ENCODE data around the gene DSEL. TPM values are rescaled to one million over a fixed set of nuclear protein-coding genes. Genes with fewer than 3 reads are reported as not detected.

The DSEL gene
- total and polyA plus RNA-seq, 2 of the 8 experiments (the other 6 are each of a cell fraction or from before 2014, with no cell fraction given) = 3.0 to 22.8 TPM

GRCh38 chr18:67545681-67546080 lies 29.2 kb upstream of the DSEL start (continued):
- TF ChIP-seq CHD7 (IDR thresholded peaks at IDR 0.05; ENCODE audit: insufficient replicate concordance, low read length) (no peak), ATF2 (IDR thresholded peaks at IDR 0.05; ENCODE audit: low read length) (no peak)

All from H1 (cell line).